HG03442 (cell line): ENCODE results near the gene PPP1R12B.
"Not testable (repeated sequence)": the region's sequence is repeated elsewhere in the genome, so short reads cannot be mapped to it uniquely, and the experiment has no call there.

Experiments
- ATAC-seq: cut with Tn5 transposase; IDR thresholded peaks from one replicate; pipeline ENCODE4 v1.9.1; 2021; ENCODE audit warnings: mild to moderate bottlenecking, moderate library complexity; ENCODE audit not compliant: unreplicated experiment

Gene PPP1R12B

DNA sequence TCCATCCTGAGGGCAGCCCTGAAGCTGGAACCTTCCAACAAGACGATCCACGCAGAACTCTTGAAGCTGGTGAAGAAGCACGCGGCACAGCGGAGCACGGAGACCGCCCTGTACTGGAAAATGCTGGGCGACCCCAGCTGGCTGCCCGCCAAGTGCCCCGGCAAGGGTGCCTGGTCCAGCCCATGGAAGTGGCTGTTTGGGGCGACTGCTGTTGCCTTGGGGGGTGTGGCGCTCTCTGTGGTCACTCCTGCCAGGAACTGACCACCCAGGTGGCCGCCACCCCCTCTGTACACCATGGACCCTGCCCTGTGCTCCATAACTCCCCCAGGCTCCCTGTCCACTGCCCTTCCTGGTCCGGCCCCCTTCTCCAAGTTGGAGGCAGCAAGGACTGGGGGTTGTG, 90.8 kb downstream of the PPP1R12B start:
- ATAC-seq, result no peak

DNA sequence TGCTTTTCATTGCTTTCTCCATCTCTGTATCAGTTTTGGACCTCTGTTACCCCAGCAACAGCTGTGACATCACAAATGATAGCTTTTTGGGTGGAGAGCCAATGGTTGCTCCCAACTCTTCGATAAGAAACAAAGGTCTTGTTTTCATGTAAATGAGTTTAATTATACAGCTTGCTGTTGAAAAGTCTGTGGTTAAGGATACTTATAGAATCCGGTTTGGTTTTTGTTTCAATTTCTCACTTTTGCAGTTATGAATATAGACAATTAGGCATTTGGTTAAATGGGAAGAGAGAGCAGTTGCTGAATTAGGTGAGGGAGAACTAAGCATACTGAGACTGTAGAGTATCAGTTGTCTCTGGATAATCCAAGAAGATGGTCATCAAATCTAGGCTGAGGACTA, 99.6 kb downstream of the PPP1R12B start:
- ATAC-seq, result not testable (repeated sequence)

DNA sequence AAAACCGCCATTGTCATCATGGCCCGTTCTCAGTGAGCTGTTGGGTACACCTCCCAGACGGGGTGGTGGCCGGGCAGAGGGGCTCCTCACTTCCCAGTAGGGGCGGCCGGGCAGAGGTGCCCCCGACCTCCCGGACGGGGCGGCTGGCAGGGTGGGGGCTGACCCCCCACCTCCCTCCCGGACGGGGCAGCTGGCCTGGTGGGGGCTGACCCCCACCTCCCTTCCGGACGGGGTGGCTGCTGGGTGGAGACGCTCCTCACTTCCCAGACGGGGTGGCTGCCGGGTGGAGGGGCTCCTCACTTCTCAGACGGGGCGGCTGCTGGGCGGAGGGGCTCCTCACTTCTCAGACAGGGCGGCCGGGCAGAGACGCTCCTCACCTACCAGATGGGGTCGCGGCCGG, 103.1 kb downstream of the PPP1R12B start:
- ATAC-seq, result not testable (repeated sequence)

DNA sequence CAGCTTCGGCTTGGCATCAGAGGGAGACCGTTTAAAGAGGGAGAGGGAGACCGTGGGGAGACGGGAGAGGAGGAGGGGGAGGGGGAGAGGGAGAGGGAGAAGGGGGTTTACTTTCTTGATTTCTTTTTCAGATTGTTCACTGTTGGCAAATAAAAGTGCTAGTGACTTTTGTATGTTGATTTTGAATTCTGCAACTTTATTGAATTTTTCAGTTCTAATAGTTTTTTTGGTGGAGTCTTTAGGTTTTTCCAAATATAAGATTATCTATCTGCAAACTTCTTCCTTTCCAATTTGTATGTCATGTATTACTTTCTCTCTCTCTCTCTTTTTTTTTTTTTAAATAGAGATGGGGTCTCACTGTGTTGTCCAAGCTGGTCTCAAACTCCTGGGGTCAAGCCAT, 104.0 kb downstream of the PPP1R12B start:
- ATAC-seq, result no peak

DNA sequence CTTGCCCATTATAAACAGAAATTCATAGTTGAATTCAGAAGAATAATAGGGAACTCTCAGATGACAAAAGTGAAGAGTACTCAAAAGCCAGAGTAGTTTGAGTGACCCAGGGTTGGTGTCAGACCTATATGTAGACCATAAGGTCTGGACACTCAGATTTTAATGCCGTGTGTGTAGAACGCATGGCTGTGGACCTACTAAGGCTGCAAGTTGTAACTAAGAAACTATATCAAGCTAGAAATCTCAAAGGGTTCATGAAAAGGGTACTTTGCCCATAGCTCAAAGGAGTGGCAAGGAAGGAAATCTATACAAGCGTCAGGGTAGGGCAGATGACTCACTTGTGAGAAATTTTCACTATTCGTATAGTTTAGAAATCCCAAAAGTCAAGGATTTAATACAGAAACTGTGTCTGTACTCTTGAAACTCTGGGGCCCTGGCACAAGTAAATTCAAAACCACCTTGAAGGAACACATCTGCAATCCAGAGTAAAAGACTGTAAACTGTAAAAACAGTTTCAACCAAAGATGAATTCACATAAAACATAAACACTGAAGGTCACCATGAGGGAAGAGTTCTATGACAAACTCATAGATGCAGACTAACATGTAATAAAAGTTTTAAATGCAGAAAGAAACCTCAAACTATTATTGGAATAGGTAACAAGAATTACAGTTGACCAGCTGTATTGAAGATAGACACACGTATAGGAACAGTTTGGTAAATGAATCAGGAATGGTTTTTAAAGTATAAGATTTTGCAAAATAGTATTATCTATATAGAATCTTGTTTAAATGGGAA, 108.1 kb downstream of the PPP1R12B start:
- not testable (repeated sequence) for ATAC-seq

DNA sequence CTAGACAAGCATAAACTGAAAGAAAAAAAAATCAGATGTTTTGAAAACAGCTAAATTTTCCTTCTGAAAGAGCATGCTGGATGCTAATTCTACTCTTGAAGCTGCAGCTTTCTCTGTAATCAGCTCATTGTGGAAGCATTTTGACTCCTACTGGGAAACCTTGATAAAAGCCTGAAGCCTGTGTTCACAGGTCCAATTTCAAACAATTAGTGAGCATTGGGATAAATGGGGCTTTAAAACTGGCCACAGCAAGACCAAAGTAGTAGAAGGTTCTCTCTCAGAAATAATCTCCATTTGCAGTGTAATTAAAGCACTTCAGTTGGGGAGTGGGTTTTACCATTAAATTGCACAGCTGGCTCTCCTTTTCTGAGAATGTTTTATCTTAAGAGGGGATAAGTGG, 110.2 kb downstream of the PPP1R12B start:
- not testable (repeated sequence) for ATAC-seq

DNA sequence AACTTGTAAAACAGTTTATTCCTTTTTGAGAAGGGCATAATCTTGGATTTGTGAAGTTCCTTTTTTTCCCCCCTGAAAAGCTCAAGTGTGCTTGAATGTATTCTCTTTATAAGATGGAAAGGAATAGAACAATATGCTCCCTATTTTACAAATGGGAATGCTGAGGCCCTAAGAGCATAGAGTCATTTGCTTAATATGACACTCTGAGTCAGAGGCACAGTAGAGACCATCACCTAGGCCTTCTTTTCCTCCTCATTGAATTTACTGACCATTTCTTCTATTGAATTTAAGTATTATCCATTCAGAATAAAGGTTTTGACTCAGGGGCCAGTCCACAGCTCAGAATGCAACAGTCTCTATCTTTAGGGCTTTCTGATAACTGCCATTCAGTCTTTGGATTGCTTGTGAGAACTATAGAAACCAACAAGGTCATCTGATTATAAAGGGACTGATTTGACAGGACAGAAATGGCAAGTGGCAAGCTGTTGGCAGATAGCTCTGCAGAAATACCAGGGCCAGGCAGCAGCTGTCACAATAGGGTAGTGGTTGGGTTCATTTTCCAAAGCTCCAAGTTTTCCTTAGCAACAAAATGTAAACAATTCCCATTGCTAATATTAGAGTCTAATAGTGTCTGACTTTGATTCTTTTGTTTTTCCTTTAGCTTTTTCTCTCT, 111.1 kb downstream of the PPP1R12B start:
- ATAC-seq, result not testable (repeated sequence)

DNA sequence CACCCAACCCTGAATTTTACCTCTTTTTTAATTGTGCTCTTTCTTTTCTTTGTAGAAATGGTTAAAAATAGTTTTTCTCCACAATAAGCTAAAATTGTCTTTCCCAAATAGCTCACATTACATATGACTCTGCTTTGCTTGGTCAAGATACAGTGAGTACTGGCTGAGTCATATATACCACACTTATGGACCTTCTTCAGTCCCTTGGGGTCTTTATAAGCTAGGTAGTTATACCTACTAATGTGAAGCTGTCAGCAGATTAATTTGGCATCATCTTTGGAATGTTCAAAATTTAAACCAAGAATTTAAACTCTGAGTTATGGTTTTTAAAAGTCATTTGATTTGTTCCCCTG, 111.6 kb downstream of the PPP1R12B start:
- not testable (repeated sequence) for ATAC-seq

DNA sequence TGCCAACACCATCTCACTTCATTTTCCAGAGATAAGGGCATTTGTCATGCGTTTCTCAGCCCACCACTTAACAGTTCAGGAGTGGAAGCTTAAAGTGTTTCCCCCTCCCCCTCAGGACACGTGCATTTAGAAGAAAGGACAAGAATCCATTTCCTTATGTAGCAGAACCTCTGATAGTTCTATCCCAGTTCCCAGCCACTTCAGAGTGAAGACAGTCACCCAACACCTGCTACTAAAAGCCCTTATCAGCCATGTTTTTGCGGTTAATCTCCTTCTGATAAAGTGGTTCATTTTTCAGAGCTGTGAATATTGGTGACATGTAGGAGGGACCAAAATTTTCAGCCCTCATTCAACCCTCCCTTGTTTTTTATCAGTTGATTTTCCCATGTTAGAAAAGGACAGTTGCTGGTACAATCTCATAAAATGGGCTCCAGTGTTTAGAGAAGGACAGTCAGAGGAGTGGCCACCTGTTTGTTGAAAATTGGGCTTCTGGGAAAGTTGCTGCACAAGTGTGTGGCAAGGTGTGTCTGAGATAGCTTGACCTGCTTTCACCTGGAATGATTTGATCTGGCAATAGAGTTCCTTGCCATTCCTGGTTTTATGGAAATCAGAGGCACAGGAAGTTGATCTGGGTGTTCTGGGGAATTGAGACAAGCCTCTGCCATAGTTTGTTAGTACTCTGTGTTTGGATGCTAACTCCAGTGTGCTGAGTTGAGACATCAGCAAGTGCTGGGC, 114.0 kb downstream of the PPP1R12B start:
- no peak for ATAC-seq

DNA sequence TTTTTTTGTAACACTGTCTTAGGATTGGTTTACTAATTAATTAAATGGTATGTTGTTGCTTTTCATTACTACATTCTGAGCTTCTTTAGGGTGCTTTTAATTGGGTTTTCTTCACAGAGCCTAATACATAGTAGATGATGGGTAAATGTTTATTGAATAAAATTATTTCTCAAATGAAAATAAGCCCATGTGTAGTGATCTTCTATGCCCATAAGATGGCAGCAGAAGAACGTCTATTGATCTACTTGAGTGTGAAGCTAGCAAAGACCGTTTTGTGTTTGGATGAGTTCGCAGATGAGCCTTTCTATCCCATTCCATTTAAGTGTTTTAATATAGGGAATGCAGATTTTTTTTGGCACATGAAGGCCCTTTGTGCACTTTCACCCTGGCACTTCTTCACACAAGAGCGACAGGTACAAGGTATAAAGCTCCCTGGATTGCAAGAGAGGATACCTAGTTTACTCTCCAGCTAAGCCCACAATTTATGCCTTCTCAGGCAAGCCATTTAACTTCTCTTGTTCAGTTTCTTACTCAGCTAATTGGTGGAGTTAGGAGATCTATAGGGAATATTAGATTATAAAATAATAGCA, 115.7 kb downstream of the PPP1R12B start:
- ATAC-seq, result not testable (repeated sequence)

DNA sequence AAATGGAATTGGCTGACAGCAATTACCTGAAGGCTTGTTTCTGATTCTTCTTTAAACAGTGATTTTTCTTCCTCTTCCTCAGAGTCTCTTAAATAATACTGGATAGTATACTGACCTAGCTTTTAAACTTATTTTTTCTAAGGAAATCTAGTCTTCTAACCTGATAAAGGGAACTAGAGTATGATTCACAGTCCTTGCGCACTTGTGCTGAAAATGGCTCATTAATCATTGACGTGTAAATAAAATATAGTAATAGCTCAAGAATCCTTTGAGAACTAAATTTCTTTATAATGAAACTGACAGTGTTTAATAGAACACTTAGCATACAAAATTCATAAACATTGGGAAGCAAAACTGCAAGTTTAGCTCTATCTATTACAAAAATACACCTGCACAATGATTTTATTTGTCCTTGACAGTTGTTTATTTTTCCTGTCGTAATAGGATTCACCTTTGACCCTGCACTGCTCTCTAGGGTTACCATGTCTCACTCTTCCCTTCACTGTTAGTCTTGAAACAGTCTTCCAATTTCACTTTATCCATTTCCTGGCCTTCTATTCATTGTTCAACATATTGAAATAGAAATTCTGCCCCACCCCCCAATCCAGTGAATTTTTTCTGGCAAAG, 117.3 kb downstream of the PPP1R12B start:
- ATAC-seq, result not testable (repeated sequence)

DNA sequence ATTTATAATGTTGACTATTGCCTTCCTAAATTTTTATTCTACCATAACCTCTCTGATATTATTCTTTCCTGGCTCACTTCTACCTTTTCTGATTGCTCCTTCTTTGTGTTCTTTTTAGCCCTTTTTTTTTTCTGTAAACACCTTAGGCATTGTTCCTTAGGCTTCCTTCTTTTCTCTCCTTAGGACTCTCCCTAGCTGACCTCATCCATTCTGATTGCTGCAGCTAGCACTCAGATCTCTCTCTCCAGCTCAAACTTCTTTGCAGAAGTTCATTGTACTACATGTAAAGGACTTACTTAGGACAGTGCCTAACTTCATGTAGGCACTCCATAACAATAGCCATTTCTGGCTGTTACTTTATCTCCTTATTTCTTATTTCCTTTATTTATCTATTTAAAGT, 117.8 kb downstream of the PPP1R12B start:
- ATAC-seq, result not testable (repeated sequence)

DNA sequence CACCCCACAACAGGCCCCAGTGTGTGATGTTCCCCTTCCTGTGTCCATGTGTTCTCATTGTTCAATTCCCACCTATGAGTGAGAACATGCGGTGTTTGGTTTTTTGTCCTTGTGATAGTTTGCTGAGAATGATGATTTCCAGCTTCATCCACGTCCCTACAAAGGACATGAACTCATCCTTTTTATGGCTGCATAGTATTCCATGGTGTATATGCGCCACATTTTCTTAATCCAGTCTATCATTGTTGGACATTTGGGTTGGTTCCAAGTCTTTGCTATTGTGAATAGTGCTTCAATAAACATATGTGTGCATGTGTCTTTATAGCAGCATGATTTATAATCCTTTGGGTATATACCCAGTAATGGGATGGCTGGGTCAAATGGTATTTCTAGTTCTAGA, 118.9 kb downstream of the PPP1R12B start:
- not testable (repeated sequence) for ATAC-seq

DNA sequence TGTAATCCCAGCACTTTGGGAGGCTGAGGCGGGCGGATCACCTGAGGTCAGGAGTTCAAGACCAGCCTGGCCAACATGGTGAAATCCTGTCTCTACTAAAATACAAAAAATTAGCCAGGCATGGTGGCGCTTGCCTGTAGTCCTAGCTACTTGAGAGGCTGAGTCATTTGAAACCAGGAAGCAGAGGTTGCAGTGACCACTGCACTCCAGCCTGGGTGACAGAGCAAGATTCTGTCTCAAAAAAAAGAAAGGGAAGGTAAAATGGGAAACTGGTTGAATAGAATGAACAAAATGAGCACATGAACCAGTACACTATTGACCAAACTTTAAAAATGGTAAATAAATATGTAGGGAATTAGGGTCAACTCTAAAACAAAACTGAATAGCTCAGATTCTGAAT, 120.2 kb downstream of the PPP1R12B start:
- ATAC-seq, result not testable (repeated sequence)

DNA sequence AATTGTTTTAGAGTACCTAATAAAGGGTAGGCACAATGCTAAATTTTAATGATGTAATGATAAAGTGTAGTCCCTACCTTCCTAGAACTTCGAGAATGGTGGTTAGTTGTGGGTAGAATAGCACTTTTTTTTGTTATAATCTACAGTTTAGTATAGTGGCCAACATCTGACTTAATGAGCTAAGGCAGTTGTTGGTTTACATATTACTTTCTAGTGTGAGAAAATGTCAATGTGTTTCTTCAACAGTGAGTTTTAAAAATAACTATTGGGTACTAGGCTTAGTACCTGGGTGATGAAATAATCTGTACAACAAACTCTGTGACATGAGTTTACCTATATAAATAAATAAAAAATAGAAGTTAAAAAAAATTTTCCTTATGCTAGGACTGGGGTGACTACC, 120.6 kb downstream of the PPP1R12B start:
- ATAC-seq, result not testable (repeated sequence)

DNA sequence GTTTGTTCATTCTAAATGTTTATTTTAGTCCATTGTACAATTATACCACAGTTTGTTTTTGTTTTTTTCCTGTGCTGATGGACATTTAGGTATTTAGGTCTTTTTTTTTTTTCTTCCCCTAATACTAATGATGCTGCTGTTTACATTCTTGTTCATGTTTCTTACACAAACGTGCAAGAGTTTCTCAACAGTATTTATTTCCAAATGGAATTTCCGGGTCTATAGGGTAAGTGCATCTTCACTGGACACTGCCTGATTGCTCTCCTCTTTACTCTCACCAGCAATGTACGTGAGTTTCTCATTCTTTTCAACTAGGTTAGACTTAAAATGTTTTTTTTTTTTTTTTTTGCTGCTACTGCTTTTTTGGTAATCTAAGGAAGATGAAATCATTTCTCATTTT, 122.7 kb downstream of the PPP1R12B start:
- ATAC-seq, result no peak

DNA sequence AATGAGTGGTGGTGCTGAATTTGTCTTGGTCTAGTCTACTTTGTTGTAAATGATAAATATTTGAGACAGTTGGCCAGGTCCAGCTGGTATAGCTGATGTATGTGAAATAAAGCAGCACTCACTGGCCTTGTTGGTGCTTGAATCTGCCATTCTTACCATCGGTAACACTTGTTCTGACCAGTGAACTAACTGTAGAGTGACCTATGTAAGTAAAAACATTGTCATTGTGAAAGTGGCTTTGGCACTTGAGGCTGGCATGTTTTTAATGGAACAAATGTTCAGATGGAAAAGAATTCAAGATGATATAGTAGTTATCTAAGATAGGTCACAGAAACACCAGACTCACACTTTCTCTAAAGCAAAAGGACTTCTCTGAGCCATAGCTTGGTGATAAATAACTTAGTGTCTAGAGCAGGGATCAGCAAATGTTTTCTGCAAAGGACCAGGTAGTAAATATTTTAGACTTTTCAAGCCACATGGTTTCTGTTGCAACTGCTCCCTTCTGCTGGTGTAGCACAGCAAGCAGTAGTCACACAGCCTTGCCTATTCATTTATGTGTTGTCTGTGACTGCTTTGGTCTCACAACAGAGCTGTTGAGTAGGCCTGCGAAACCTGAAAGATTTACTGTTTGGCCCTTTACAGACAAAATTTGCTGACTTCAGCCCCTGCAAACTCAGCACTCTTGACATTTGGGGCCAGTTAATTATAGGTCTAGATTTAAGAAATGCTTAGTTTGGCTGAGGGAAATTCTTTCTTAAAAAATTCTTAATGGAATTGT, 124.0 kb downstream of the PPP1R12B start:
- not testable (repeated sequence) for ATAC-seq

DNA sequence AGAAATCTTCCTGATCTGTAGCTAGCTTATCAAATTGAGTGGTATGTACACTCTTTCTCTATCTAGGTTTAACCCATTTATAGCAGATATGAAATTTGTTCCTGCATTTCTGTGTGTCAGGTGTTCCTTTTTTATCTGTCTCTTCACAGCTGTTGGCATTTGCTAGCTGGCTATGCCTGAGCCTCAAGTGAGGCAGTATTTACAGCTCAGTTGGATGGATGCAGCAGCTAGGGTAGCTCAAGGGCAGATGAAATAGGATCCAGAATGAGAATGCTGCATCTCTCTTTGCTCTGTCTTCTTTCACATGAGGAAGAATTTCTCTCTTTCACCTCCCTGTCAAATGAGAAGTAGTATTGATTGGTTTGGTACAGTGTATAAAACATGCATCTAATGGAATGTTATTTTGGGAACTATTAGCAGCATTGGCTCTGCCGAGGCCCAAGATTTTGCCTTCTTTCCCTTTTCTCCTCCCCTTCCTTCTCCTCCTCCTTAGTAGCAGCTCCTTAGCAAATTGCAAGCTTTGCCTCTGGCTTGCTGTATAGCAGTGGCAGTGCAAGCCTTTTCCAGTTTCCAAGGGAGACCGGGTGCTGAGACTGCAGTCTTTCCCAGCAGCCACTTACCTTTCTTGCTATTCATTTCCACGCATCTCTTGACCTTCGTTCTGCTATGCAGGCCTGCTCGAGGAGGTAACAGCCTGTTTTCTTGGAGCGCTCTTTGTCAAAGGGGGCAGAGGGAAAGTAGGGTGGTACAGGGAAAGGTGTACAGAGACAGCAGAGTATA, 125.0 kb downstream of the PPP1R12B start:
- not testable (repeated sequence) for ATAC-seq

DNA sequence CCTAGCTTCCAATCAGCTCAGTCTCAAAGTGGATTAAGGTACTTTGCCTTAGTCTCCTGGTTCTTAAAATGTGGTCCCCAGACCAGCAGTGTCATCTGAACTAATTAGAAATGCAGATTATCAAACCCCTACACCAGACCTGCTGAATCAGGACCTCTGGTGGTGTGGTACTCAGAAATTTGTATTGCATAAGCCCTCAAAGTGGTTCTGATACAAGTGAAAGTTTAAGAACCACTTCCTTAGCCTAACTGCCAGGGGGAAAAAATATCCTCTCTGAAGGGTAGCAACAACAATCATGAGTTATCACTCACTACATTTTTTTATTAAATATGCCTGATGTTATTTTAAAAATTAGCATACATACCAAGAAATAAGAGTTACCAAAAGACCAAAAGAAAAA, 131.2 kb downstream of the PPP1R12B start:
- ATAC-seq, result not testable (repeated sequence)
